HCT116 (cell line): ENCODE data around the gene LRRC14B.

Experiments
- CTCF ChIP-seq, 3 experiments: fragments of 200-600 bp in 1 of 3; sonication (generic) in 1 of 3; IDR thresholded peaks in 2 of 3; conservative IDR thresholded peaks in 1 of 3; 2 replicates each; pipeline ENCODE4 v1.5.1; 2012 to 2017; ENCODE audit warnings: low read depth in 2 of 3, low read length in 2 of 3, antibody characterized with exemption in 1 of 3, borderline replicate concordance in 1 of 3, control low read depth in 1 of 3, mild to moderate bottlenecking in 1 of 3, mixed read lengths in 1 of 3, mixed run types in 1 of 3, moderate library complexity in 1 of 3; ENCODE audit not compliant: insufficient read depth in 1 of 3
- EZH2 ChIP-seq: fragments of 200-600 bp; sonication (generic); IDR thresholded peaks from 2 replicates; pipeline ENCODE4 v1.6.1; 2017; ENCODE audit warnings: antibody characterized with exemption, mixed run types
- EZH2phosphoT487 ChIP-seq: fragments of 200-600 bp; IDR thresholded peaks from 2 replicates; pipeline ENCODE4 v1.6.1; 2018; ENCODE audit warnings: antibody characterized with exemption, borderline replicate concordance
- POLR2A ChIP-seq: IDR thresholded peaks from 2 replicates; pipeline ENCODE4 v1.7.0; 2011; ENCODE audit warnings: borderline replicate concordance; ENCODE audit not compliant: insufficient read depth, insufficient read length; ENCODE audit errors: extremely low read depth
- RAD21 ChIP-seq: IDR thresholded peaks from 2 replicates; pipeline ENCODE4 v1.6.1; 2012; ENCODE audit warnings: low read depth, mild to moderate bottlenecking
- REST ChIP-seq: IDR thresholded peaks from 2 replicates; pipeline ENCODE4 v1.6.1; 2012; ENCODE audit warnings: low read depth
- ZNF274 ChIP-seq: fragments of 200-500 bp; sonication (Bioruptor generic); IDR thresholded peaks from 2 replicates; pipeline ENCODE4 v1.6.1; 2014; ENCODE audit warnings: mild to moderate bottlenecking, low read depth, low read length, inconsistent platforms

- TF ChIP-seq RAD21: no peak
- no peak for TF ChIP-seq EZH2
- TF ChIP-seq POLR2A: no peak
- TF ChIP-seq ZNF274: no peak
- no peak for TF ChIP-seq CTCF (IDR thresholded peaks at IDR 0.05 in 2 of 3, conservative IDR thresholded peaks at IDR 0.05 in 1 of 3; ENCODE audit: borderline replicate concordance in 1 of 3, insufficient read depth in 1 of 3, low read depth in 2 of 3, low read length in 2 of 3)
- TF ChIP-seq REST: no peak
- no peak for TF ChIP-seq EZH2phosphoT487
Measured at GRCh38 chr5:141761-142160, 49.5 kb upstream of the LRRC14B start.
